PFSK-1 (cell line): Measurements from ENCODE around the gene STAG1.

Experiments
- POLR2AphosphoS5 ChIP-seq: IDR thresholded peaks from 2 replicates; pipeline ENCODE4 v1.6.1; 2012; ENCODE audit warnings: low read depth, mild to moderate bottlenecking, control low read depth, low read length, moderate library complexity
- REST ChIP-seq, 2 experiments: IDR thresholded peaks; 2 replicates each; pipeline versions ENCODE4 v1.6.1 to v1.8.0; 2011 to 2012; ENCODE audit warnings: low read depth in 2 of 2, low read length in 2 of 2, control low read depth in 1 of 2, inconsistent platforms in 1 of 2, mild to moderate bottlenecking in 1 of 2, moderate library complexity in 1 of 2; ENCODE audit not compliant: insufficient read depth in 1 of 2
- SIN3A ChIP-seq: IDR thresholded peaks from 2 replicates; pipeline ENCODE4 v1.6.1; 2012; ENCODE audit warnings: mild to moderate bottlenecking, low read length, moderate library complexity, borderline replicate concordance; ENCODE audit not compliant: insufficient read depth
- TAF1 ChIP-seq: IDR thresholded peaks from 2 replicates; pipeline ENCODE4 v1.6.1; 2012; ENCODE audit warnings: low read length, control low read depth, borderline replicate concordance; ENCODE audit not compliant: insufficient read depth

GRCh38 chr3:136725468-136725867 is 26.7 kb downstream of the STAG1 start:
- TF ChIP-seq REST (IDR thresholded peaks at IDR 0.05; ENCODE audit: insufficient read depth in 1 of 2, low read depth in 2 of 2, low read length in 2 of 2): no peak
- TF ChIP-seq SIN3A: no peak
- no peak for TF ChIP-seq TAF1
- TF ChIP-seq POLR2AphosphoS5: no peak
